GM12878 (cell line): ENCODE data around the gene SLC9A3. TPM values are rescaled to one million over a fixed set of nuclear protein-coding genes. Genes with fewer than 3 reads are reported as not detected.

Source experiments
- ATAC-seq: fragments of 200-7000 bp; cut with Tn5 transposase; 3 replicates; pipeline ENCODE4 v1.9.1; 2020; ENCODE audit warnings: mild to moderate bottlenecking, moderate library complexity
- BruUV-seq: library from RNA; stranded (reverse); fragments of 400-500 nt; replicated peaks from 2 replicates; lab custom pipeline; 2021; lab: Mats Ljungman, UMichigan
- CTCF ChIA-PET: fragments of 300-600 bp; sonication (Branson Sonifier 250); formaldehyde crosslinking; extraction: SDS; loops from one replicate; lab custom pipeline; 2021; ENCODE audit warnings: inconsistent platforms; lab: Yijun Ruan, JAX
- POLR2A ChIA-PET: fragments of 350-600 bp; formaldehyde crosslinking; extraction: SDS; loops from one replicate; lab custom pipeline; 2021; ENCODE audit warnings: inconsistent platforms; lab: Charles Lee
- RAD21 ChIA-PET: fragments of 300-600 bp; sonication (Branson Sonifier 250); formaldehyde crosslinking; loops from one replicate; lab custom pipeline; 2023; ENCODE audit warnings: antibody characterized with exemption; ENCODE audit not compliant: unreplicated experiment; lab: Charles Lee
- SMC1A ChIA-PET: fragments of 300-600 bp; sonication (Branson Sonifier 250); formaldehyde crosslinking; loops from one replicate; lab custom pipeline; 2023; ENCODE audit not compliant: unreplicated experiment, uncharacterized antibody; lab: Charles Lee
- DNase-seq: peaks from one replicate; pipeline ENCODE4 v3.0.0-alpha.2; 2011; ENCODE audit warnings: low read depth, low spot score
- FAIRE-seq: peaks from 3 replicates; lab custom pipeline; 2011; peaks lifted over from hg19 to GRCh38; lab: Jason Lieb, UNC
- H2AFZ ChIP-seq: 2 replicates; pipeline ENCODE4 v1.6.0; 2011; ENCODE audit warnings: low read depth, low read length, control low read depth; ENCODE audit not compliant: control insufficient read depth
- H3K27ac ChIP-seq: 2 replicates; pipeline ENCODE4 v1.5.1; 2011; ENCODE audit warnings: control low read depth; ENCODE audit not compliant: control insufficient read depth, insufficient read depth
- H3K27me3 ChIP-seq, 2 experiments: replicated peaks in 1 of 2; 2 replicates each; pipeline versions ENCODE4 v1.6.0 to v1.6.1; 2011; ENCODE audit warnings: low read length in 1 of 2; ENCODE audit not compliant: control insufficient read depth in 2 of 2, insufficient read depth in 2 of 2
- H3K36me3 ChIP-seq, 2 experiments: 2 replicates each; pipeline ENCODE4 v1.5.1; 2011; ENCODE audit warnings: low read length in 1 of 2; ENCODE audit not compliant: control insufficient read depth in 2 of 2, insufficient read depth in 2 of 2
- H3K4me1 ChIP-seq: 2 replicates; pipeline ENCODE4 v1.6.1; 2011; ENCODE audit warnings: mild to moderate bottlenecking, low read length, moderate library complexity, mixed read lengths; ENCODE audit not compliant: control insufficient read depth, insufficient read depth
- H3K4me2 ChIP-seq: 2 replicates; pipeline ENCODE4 v1.6.0; 2011; ENCODE audit warnings: control low read depth; ENCODE audit not compliant: control insufficient read depth, insufficient read depth
- H3K4me3 ChIP-seq: fragments of 200-600 bp; sonication (generic); 2 replicates; pipeline ENCODE4 v1.5.1; 2016
- H3K79me2 ChIP-seq: 2 replicates; pipeline ENCODE4 v1.6.0; 2011; ENCODE audit warnings: low read length; ENCODE audit not compliant: control insufficient read depth, insufficient read depth
- H3K9ac ChIP-seq: 2 replicates; pipeline ENCODE4 v1.8.0; 2011; ENCODE audit warnings: low read length, control low read depth, mixed read lengths; ENCODE audit not compliant: control insufficient read depth, insufficient read depth
- H3K9me3 ChIP-seq: replicated peaks from 3 replicates; pipeline ENCODE4 v1.5.1; 2011; ENCODE audit warnings: mild to moderate bottlenecking, low read length; ENCODE audit not compliant: control insufficient read depth, insufficient read depth
- H4K20me1 ChIP-seq: 2 replicates; pipeline ENCODE4 v1.6.0; 2011; ENCODE audit not compliant: control insufficient read depth, insufficient read depth
- BRCA1 ChIP-seq: IDR thresholded peaks from 2 replicates; pipeline ENCODE4 v1.6.1; 2011; ENCODE audit warnings: low read depth, low read length, improper control_type of control experiment
- CBFB ChIP-seq: IDR thresholded peaks from 2 replicates; pipeline ENCODE4 v1.6.1; 2016; ENCODE audit warnings: antibody characterized with exemption, low read depth
- FOXK2 ChIP-seq: fragments of 450-650 bp; IDR thresholded peaks from 2 replicates; pipeline ENCODE4 v1.6.1; 2017; ENCODE audit warnings: mild to moderate bottlenecking, moderate library complexity
- IKZF1 ChIP-seq: fragments of 450-650 bp; conservative IDR thresholded peaks from 2 replicates; pipeline ENCODE4 v1.6.1; 2017; ENCODE audit warnings: antibody characterized with exemption, mild to moderate bottlenecking
- NFIC ChIP-seq: IDR thresholded peaks from 2 replicates; pipeline ENCODE4 v1.6.1; 2012; ENCODE audit warnings: low read depth, mild to moderate bottlenecking, inconsistent platforms, low read length, moderate library complexity
- PKNOX1 ChIP-seq: fragments of 450-650 bp; IDR thresholded peaks from 2 replicates; pipeline ENCODE4 v1.6.1; 2016; ENCODE audit warnings: mild to moderate bottlenecking
- POLR2A ChIP-seq: IDR thresholded peaks from 2 replicates; pipeline ENCODE4 v1.6.1; 2011; ENCODE audit warnings: low read depth, mild to moderate bottlenecking, low read length
- RUNX3 ChIP-seq: IDR thresholded peaks from 2 replicates; pipeline ENCODE4 v1.6.1; 2012; ENCODE audit warnings: low read length, inconsistent platforms
- SIN3A ChIP-seq: IDR thresholded peaks from 2 replicates; pipeline ENCODE4 v1.6.1; 2012; ENCODE audit warnings: low read depth, low read length, improper control_type of control experiment
- SMARCA5 ChIP-seq: fragments of 450-650 bp; IDR thresholded peaks from 2 replicates; pipeline ENCODE4 v1.6.1; 2017; ENCODE audit warnings: mild to moderate bottlenecking
- TCF12 ChIP-seq: IDR thresholded peaks from 2 replicates; pipeline ENCODE4 v1.6.1; 2011; ENCODE audit warnings: low read depth, mild to moderate bottlenecking, low read length
- USF1 ChIP-seq: IDR thresholded peaks from 2 replicates; pipeline ENCODE4 v1.6.1; 2011; ENCODE audit warnings: borderline replicate concordance, low read depth, mild to moderate bottlenecking, moderate library complexity, mixed read lengths, low read length; ENCODE audit not compliant: insufficient read depth; ENCODE audit errors: extremely low read length
- WGBS: methylation state at CpG from one replicate; pipeline ENCODE4 v1.1.6; 2016; ENCODE audit warnings: low lambda C conversion rate; ENCODE audit not compliant: insufficient replicate concordance, insufficient coverage; ENCODE audit errors: missing lambda C conversion rate; 5-methylcytosine and 5-hydroxymethylcytosine counted together
- in situ Hi-C: fragments of 300-500 bp; cut with MboI; formaldehyde crosslinking; loops from 9 replicates; pipeline ENCODE4 v1.14.3; 2018; ENCODE audit warnings: mixed read lengths
- intact Hi-C: fragments of 100-400 bp; cut with micrococcal nuclease; formaldehyde crosslinking; loops from one replicate; pipeline ENCODE4 v1.14.2; 2022; ENCODE audit not compliant: unreplicated experiment
- polyA plus RNA-seq, 11 experiments: library from polyadenylated mRNA; depleted of rRNA in 4 of 11; unstranded in 6 of 11; stranded (reverse) in 5 of 11; fragments of >200 nt; fragmentation: Nextera tagmentation in 4 of 11; fragmentation: Illumina TruSeq in 1 of 11; extraction: Ambion mirVana in 4 of 11; extraction: Trizol in 1 of 11; gene quantifications; 1 replicate in 1 of 11; 2 replicates in 10 of 11; pipeline versions ENCODE4 v1.2.1 to v1.2.3, GENCODE V29; 2011 to 2016; ENCODE audit warnings: inconsistent platforms in 2 of 11, missing spikeins in 2 of 11, low read depth in 1 of 11
- total RNA-seq, 4 experiments: library from RNA; depleted of rRNA in 3 of 4; stranded (reverse); fragments of >200 nt in 3 of 4; fragmentation: Illumina TruSeq in 1 of 4; extraction: Trizol in 1 of 4; gene quantifications; 2 replicates each; pipeline versions ENCODE4 v1.2.1 to v1.2.3, GENCODE V29; 2013 to 2021

SLC9A3 gene
- total and polyA plus RNA-seq, 10 of the 15 experiments (the other 5 are each of a cell fraction or from before 2014, with no cell fraction given): 0.04 to 5.2 (median 2.3) TPM; not detected in 1

- no TSS peak for BruUV-seq
- Histone ChIP-seq H4K20me1 (no peaks in the 10 kb centered on the region), H3K27me3 (no peaks in the 10 kb centered on the region), H2AFZ (no peak overlapping the region), H3K9me3 (no peaks in the 10 kb centered on the region), H3K4me1 (no peaks in the 10 kb centered on the region), H3K9ac (no peak overlapping the region), H3K27ac (no peak overlapping the region), H3K4me3 (no peak overlapping the region), H3K36me3 (no peaks in the 10 kb centered on the region), H3K4me2 (no peak overlapping the region), H3K79me2 (peaks cover 10% of the 10 kb centered on the region)
- POLR2A ChIA-PET: no interaction called here
- no peak for DNase-seq
- RAD21 ChIA-PET: no interaction called here
- SMC1A ChIA-PET: no interaction called here
- WGBS: 39% methylated on average over 9 of the region's 9 CpGs
- CTCF ChIA-PET: no interaction called here
- TF ChIP-seq FOXK2 (no peak), SMARCA5 (no peak), PKNOX1 (no peak), SIN3A (no peak), CBFB (no peak), NFIC (no peak), USF1 (no peak), IKZF1 (no peak), RUNX3 (no peak), TCF12 (no peak), BRCA1 (no peak), POLR2A (no peak)
- in situ Hi-C loops: no loop called here
- ATAC-seq: no peak
- intact Hi-C loops: loop anchor here (10.0 kb wide), 1 partner anchor 138 kb away; the partner anchor contains the start of gene CEP72
- no peak for FAIRE-seq
Observed at GRCh38 chr5:476814-477175, 47.5 kb downstream of the SLC9A3 start.
